Measurements from ENCODE around the gene TCP11L2. TPM values are rescaled to one million over a fixed set of nuclear protein-coding genes. Genes with fewer than 3 reads are reported as not detected.

Gene TCP11L2
- total RNA-seq, 1 experiment from 2014 or later = 6.1 TPM

DNA sequence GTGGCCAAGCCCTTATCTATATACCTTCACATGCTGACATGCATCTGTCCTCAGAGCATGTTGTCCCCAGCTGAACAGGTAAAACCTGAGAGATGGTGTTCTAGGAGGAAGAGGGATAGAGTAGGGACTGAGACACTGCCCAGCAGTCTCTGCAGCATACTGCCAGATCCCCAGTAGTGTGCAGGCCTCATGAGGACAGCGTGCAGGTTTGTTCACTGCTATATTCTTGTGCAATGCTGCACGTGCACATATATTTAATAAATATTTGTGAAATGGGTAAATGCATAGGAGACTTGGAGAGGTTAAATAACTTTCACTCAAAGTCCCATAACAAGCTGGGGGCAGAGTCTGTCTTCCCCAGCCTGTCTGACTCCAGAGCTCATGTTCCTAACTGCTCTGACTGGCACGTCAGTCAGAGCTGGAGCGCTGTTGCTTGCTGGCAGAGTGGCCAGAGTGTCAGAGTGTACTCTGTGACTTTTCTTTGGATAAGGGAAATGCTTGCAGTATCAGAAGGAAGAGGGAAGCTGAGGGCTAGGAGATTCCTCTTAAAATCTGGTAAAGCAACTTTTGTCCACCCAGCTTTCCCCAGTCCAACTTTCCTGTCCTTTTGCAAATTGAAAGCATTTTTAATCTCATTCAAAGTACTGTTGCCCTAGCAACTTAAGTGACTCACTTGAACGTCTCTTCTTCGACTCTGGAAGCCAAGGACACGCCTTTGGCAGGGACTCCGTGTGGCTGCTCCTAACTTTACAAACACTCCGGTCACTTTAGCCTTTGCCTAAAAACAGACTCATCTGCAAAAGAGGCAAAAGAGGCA, 40.1 kb downstream of the TCP11L2 start:
- H3K9ac ChIP-seq (ENCODE audit: extremely low read depth, insufficient read length, low read length) = no peak overlapping the region
- no peaks in the 10 kb centered on the region for H3K79me2 ChIP-seq (ENCODE audit: insufficient read depth, low read length)
- no peaks in the 10 kb centered on the region for H4K20me1 ChIP-seq (ENCODE audit: control insufficient read depth, insufficient read depth, insufficient read length)
- H3K4me1 Mint-ChIP-seq = peaks cover 4 to 5% of the 10 kb centered on the region in 2 experiments; a peak in 1 of 4 replicates
- WGBS (ENCODE audit: extremely low coverage, insufficient read length, low lambda C conversion rate) = no CpG with 5 or more reads among the region's 9 CpGs
- no peaks in the 10 kb centered on the region for H3K27me3 ChIP-seq (ENCODE audit: insufficient read depth, low read length)
- no peaks in the 10 kb centered on the region for H3K23me2 ChIP-seq (ENCODE audit: insufficient read length, low read depth, low read length, poor library complexity, severe bottlenecking)
- no peak overlapping the region for H3K14ac ChIP-seq (ENCODE audit: insufficient read depth, low read length)
- no peak overlapping the region for H2BK5ac ChIP-seq (ENCODE audit: insufficient read length, low read length)
- no peak overlapping the region for H3K23ac ChIP-seq (ENCODE audit: insufficient read length, low read depth, low read length)
- no peak overlapping the region for H2BK120ac ChIP-seq (ENCODE audit: low read depth, low read length, poor library complexity, severe bottlenecking)
- H2BK15ac ChIP-seq (ENCODE audit: low read depth, low read length) = no peak overlapping the region
- H4K91ac ChIP-seq (ENCODE audit: insufficient read length, low read depth, low read length) = no peak overlapping the region
- H3K9me3 ChIP-seq (ENCODE audit: control insufficient read depth, low read depth, low read length) = no peaks in the 10 kb centered on the region
- no peak overlapping the region for H3K4ac ChIP-seq (ENCODE audit: low read depth, low read length)
- no peaks in the 10 kb centered on the region for H3K9me3 Mint-ChIP-seq
- no peak overlapping the region; a peak in 1 of 5 replicates for H3K4me3 Mint-ChIP-seq
- H3K27ac ChIP-seq (ENCODE audit: insufficient read length, low read depth, low read length) = no peak overlapping the region
- TF ChIP-seq, protein P1, sequence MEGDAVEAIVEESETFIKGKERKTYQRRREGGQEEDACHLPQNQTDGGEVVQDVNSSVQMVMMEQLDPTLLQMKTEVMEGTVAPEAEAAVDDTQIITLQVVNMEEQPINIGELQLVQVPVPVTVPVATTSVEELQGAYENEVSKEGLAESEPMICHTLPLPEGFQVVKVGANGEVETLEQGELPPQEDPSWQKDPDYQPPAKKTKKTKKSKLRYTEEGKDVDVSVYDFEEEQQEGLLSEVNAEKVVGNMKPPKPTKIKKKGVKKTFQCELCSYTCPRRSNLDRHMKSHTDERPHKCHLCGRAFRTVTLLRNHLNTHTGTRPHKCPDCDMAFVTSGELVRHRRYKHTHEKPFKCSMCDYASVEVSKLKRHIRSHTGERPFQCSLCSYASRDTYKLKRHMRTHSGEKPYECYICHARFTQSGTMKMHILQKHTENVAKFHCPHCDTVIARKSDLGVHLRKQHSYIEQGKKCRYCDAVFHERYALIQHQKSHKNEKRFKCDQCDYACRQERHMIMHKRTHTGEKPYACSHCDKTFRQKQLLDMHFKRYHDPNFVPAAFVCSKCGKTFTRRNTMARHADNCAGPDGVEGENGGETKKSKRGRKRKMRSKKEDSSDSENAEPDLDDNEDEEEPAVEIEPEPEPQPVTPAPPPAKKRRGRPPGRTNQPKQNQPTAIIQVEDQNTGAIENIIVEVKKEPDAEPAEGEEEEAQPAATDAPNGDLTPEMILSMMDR (conservative IDR thresholded peaks at IDR 0.05) = no peak
- no peaks in the 10 kb centered on the region for H3K79me1 ChIP-seq (ENCODE audit: insufficient read depth, low read depth, low read length, poor library complexity, severe bottlenecking)
- H4K5ac ChIP-seq (ENCODE audit: insufficient read length, low read depth, low read length) = no peak overlapping the region
- H3K56ac ChIP-seq (ENCODE audit: insufficient read length, low read depth, low read length) = no peak overlapping the region
- H3K36me3 Mint-ChIP-seq (ENCODE audit: insufficient read depth in 1 of 3, low read depth in 3 of 3) = no peaks in the 10 kb centered on the region
- H3T11ph ChIP-seq (ENCODE audit: low read length) = no peak overlapping the region
- no peak overlapping the region for H2BK20ac ChIP-seq (ENCODE audit: low read depth, low read length, poor library complexity, severe bottlenecking)
- no peaks in the 10 kb centered on the region; the same call in 1 of the 2 replicates for H3K27me3 Mint-ChIP-seq (ENCODE audit: low read depth)
- no peak for DNase-seq
- H3K4me2 ChIP-seq (ENCODE audit: insufficient read depth, insufficient read length, low read length) = no peak overlapping the region
- no peak overlapping the region for H3K27ac Mint-ChIP-seq
- H3K4me1 ChIP-seq (ENCODE audit: insufficient read depth, low read length) = no peaks in the 10 kb centered on the region; the same call in 1 of the 2 replicates
- H2AFZ ChIP-seq (ENCODE audit: low read length) = no peak overlapping the region
- H3K18ac ChIP-seq (ENCODE audit: insufficient read length, low read depth, low read length) = no peak overlapping the region
- H2BK12ac ChIP-seq (ENCODE audit: insufficient read length, low read depth, low read length) = no peak overlapping the region
- H2AK5ac ChIP-seq (ENCODE audit: insufficient read length, low read length) = no peak overlapping the region
- no peak overlapping the region for H4K8ac ChIP-seq (replicated peaks; ENCODE audit: insufficient read length, low read depth, low read length)
